Neural cell (in vitro differentiated cells): ENCODE data around the gene RTL9. TPM values are rescaled to one million over a fixed set of nuclear protein-coding genes. Genes with fewer than 3 reads are reported as not detected.

Source experiments
- H2AFZ ChIP-seq: fragments of 200-600, 300-800 bp; sonication (generic), shearing (Covaris generic); 2 replicates; pipeline ENCODE4 v1.6.0; 2014; ENCODE audit warnings: low read depth, mild to moderate bottlenecking, antibody characterized with exemption, low read length, moderate library complexity
- H3F3A ChIP-seq: fragments of 200-600 bp; shearing (Covaris generic); 2 replicates; pipeline ENCODE4 v1.6.1; 2016; ENCODE audit warnings: mild to moderate bottlenecking, moderate library complexity, mixed read lengths, antibody characterized with exemption, low read length; ENCODE audit not compliant: insufficient read depth, poor library complexity, severe bottlenecking
- H3K27ac ChIP-seq: fragments of 200-600, 300-800 bp; sonication (generic), shearing (Covaris generic); 2 replicates; pipeline ENCODE4 v1.5.1; 2014; ENCODE audit warnings: mild to moderate bottlenecking, low read length, moderate library complexity
- H3K27me3 ChIP-seq: fragments of 300-800, 200-600 bp; sonication (generic), shearing (Covaris generic); 2 replicates; pipeline ENCODE4 v1.6.0; 2014; ENCODE audit warnings: mild to moderate bottlenecking, low read depth, low read length, moderate library complexity; ENCODE audit not compliant: insufficient read depth
- H3K36me3 ChIP-seq: fragments of 300-800, 200-600 bp; sonication (generic), shearing (Covaris generic); 2 replicates; pipeline ENCODE4 v1.5.1; 2014; ENCODE audit warnings: mild to moderate bottlenecking, antibody characterized with exemption, low read length, moderate library complexity; ENCODE audit not compliant: insufficient read depth
- H3K4me2 ChIP-seq: fragments of 300-800, 200-600 bp; sonication (generic), shearing (Covaris generic); 2 replicates; pipeline ENCODE4 v1.6.0; 2014; ENCODE audit warnings: mild to moderate bottlenecking, low read length
- H3K4me3 ChIP-seq: fragments of 300-800, 200-600 bp; sonication (generic), shearing (Covaris generic); 2 replicates; pipeline ENCODE4 v1.5.1; 2014; ENCODE audit warnings: mild to moderate bottlenecking, low read length, moderate library complexity
- H3K79me2 ChIP-seq: fragments of 200-600 bp; shearing (Covaris generic); replicated peaks from 2 replicates; pipeline ENCODE4 v1.6.0; 2014; ENCODE audit warnings: mild to moderate bottlenecking, low read length, moderate library complexity; ENCODE audit not compliant: insufficient read depth
- H3K9ac ChIP-seq: fragments of 300-800, 200-600 bp; sonication (generic), shearing (Covaris generic); 2 replicates; pipeline ENCODE4 v1.6.1; 2016; ENCODE audit warnings: mild to moderate bottlenecking, low read length, mixed read lengths
- H3K9me2 ChIP-seq: fragments of 200-600 bp; shearing (Covaris generic); 2 replicates; pipeline ENCODE4 v1.6.1; 2016; ENCODE audit warnings: mild to moderate bottlenecking, low read length, mixed read lengths; ENCODE audit not compliant: insufficient read depth
- H3K9me3 ChIP-seq: fragments of 200-600, 300-800 bp; sonication (generic), shearing (Covaris generic); 2 replicates; pipeline ENCODE4 v1.6.1; 2016; ENCODE audit warnings: mild to moderate bottlenecking, mixed run types, low read length, moderate library complexity, mixed read lengths
- H4K20me1 ChIP-seq: fragments of 200-600 bp; shearing (Covaris generic); 2 replicates; pipeline ENCODE4 v1.6.1; 2016; ENCODE audit warnings: mild to moderate bottlenecking, mixed run types; ENCODE audit not compliant: insufficient read depth
- CTCF ChIP-seq: fragments of 450-650 bp; IDR thresholded peaks from 2 replicates; pipeline ENCODE4 v1.5.1; 2014; ENCODE audit warnings: antibody characterized with exemption, mild to moderate bottlenecking, moderate library complexity; ENCODE audit not compliant: poor library complexity, severe bottlenecking
- EP300 ChIP-seq: fragments of 450-650 bp; conservative IDR thresholded peaks from 2 replicates; pipeline ENCODE4 v1.6.1; 2014; ENCODE audit warnings: antibody characterized with exemption, mild to moderate bottlenecking, moderate library complexity; ENCODE audit not compliant: poor library complexity, severe bottlenecking
- EZH2 ChIP-seq: fragments of 200-600, 300-800 bp; shearing (Covaris generic), sonication (generic); IDR thresholded peaks from 2 replicates; pipeline ENCODE4 v1.6.1; 2014; ENCODE audit warnings: antibody characterized with exemption, low read length, borderline replicate concordance, mild to moderate bottlenecking; ENCODE audit not compliant: insufficient read depth, poor library complexity, severe bottlenecking
- MXI1 ChIP-seq: fragments of 450-650 bp; conservative IDR thresholded peaks from 2 replicates; pipeline ENCODE4 v1.6.1; 2014; ENCODE audit warnings: antibody characterized with exemption, mild to moderate bottlenecking; ENCODE audit not compliant: poor library complexity, severe bottlenecking
- POLR2AphosphoS5 ChIP-seq: IDR thresholded peaks from 2 replicates; pipeline ENCODE4 v1.6.1; 2012
- RAD21 ChIP-seq: fragments of 450-650 bp; conservative IDR thresholded peaks from 2 replicates; pipeline ENCODE4 v1.6.1; 2014; ENCODE audit warnings: antibody characterized with exemption, mild to moderate bottlenecking, moderate library complexity
- REST ChIP-seq: IDR thresholded peaks from 2 replicates; pipeline ENCODE4 v1.6.1; 2012; ENCODE audit warnings: borderline replicate concordance
- SMC3 ChIP-seq: fragments of 450-650 bp; conservative IDR thresholded peaks from 2 replicates; pipeline ENCODE4 v1.6.1; 2014; ENCODE audit warnings: antibody characterized with exemption, mild to moderate bottlenecking, moderate library complexity; ENCODE audit not compliant: poor library complexity
- TAF1 ChIP-seq: IDR thresholded peaks from 2 replicates; pipeline ENCODE4 v1.6.1; 2012; ENCODE audit warnings: low read depth
- polyA plus RNA-seq: library from polyadenylated mRNA; depleted of rRNA; stranded (reverse); fragments of >200 nt; gene quantifications from 2 replicates; pipeline ENCODE4 v1.2.3, GENCODE V29; 2014

RTL9 gene
- polyA plus RNA-seq, 1 donor from 2014 or later = 0.58 TPM

GRCh38 chrX:110321670-110322069, 37.0 kb upstream of the RTL9 start:
- Histone ChIP-seq H3K4me2 (no peak overlapping the region), H3F3A (no peaks in the 10 kb centered on the region), H2AFZ (no peak overlapping the region), H3K9me3 (no peaks in the 10 kb centered on the region), H3K27ac (no peak overlapping the region), H3K36me3 (no peaks in the 10 kb centered on the region), H3K27me3 (no peaks in the 10 kb centered on the region), H3K4me3 (no peak overlapping the region), H3K9me2 (no peaks in the 10 kb centered on the region), H3K9ac (no peak overlapping the region), H4K20me1 (no peaks in the 10 kb centered on the region), H3K79me2 (no peaks in the 10 kb centered on the region)
- TF ChIP-seq TAF1 = no peak
- no peak for TF ChIP-seq RAD21
- no peak for TF ChIP-seq REST
- TF ChIP-seq EP300 = no peak
- no peak for TF ChIP-seq POLR2AphosphoS5
- TF ChIP-seq CTCF = no peak
- no peak for TF ChIP-seq SMC3
- TF ChIP-seq EZH2 = no peak
- TF ChIP-seq MXI1 = no peak

- H3K79me2 ChIP-seq = no peaks in the 10 kb centered on the region
- no peaks in the 10 kb centered on the region for H3F3A ChIP-seq
- no peak overlapping the region for H3K4me2 ChIP-seq
- no peak overlapping the region for H3K4me3 ChIP-seq
- H3K36me3 ChIP-seq = no peaks in the 10 kb centered on the region
- H3K27me3 ChIP-seq = no peaks in the 10 kb centered on the region
- no peak overlapping the region for H3K27ac ChIP-seq
- no peaks in the 10 kb centered on the region for H3K9me3 ChIP-seq
- no peaks in the 10 kb centered on the region for H4K20me1 ChIP-seq
- no peak for TF ChIP-seq MXI1
- no peak for TF ChIP-seq RAD21
- no peak for TF ChIP-seq EZH2
- TF ChIP-seq SMC3 = no peak
- TF ChIP-seq CTCF = no peak
- no peak for TF ChIP-seq REST
- TF ChIP-seq EP300 = no peak
- TF ChIP-seq POLR2AphosphoS5 = no peak
- no peak for TF ChIP-seq TAF1
- H3K9ac ChIP-seq = no peak overlapping the region
- H2AFZ ChIP-seq = no peak overlapping the region
- no peaks in the 10 kb centered on the region for H3K9me2 ChIP-seq
These were observed 36.0 kb upstream of the RTL9 start for GRCh38 chrX:110322603-110323002.
